ENCODE measurements around the gene F12. TPM values are rescaled to one million over a fixed set of nuclear protein-coding genes. Genes with fewer than 3 reads are reported as not detected.

F12 gene
- total RNA-seq, 1 experiment from 2014 or later, result 13.4 TPM

DNA sequence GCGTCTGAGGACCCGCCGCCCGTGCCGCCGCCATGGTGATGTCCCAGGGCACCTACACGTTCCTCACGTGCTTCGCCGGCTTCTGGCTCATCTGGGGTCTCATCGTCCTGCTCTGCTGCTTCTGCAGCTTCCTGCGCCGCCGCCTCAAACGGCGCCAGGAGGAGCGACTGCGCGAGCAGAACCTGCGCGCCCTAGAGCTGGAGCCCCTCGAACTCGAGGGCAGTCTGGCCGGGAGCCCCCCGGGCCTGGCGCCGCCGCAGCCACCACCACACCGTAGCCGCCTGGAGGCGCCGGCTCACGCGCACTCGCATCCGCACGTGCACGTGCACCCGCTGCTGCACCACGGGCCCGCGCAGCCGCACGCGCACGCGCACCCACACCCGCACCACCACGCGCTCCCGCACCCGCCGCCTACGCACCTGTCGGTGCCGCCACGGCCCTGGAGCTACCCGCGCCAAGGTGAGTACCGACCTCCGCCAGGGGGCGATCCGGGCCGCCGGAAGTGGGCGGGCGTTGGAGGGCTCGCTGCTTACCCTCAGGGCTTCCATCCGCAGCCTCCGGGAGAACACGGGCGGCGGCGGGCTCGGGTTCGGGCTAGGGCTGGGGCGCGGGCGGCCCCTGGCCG is 45.8 kb upstream of the F12 start:
- peak overlapping the region; percentile 80; the same call in 1 of the 2 replicates for H3K27ac ChIP-seq (ENCODE audit: low read length)
- no peaks in the 10 kb centered on the region for H3K27me3 ChIP-seq (ENCODE audit: control insufficient read depth, insufficient read depth, low read length)
- peaks cover 3% of the 10 kb centered on the region; the same call in 1 of the 2 replicates for H3K36me3 ChIP-seq (ENCODE audit: control insufficient read depth, insufficient read depth, low read length)
- DNase-seq (ENCODE audit: low read depth, low spot score), result peak; percentile 48
- peak overlapping the region; percentile 50 to 61 for H3K4me3 ChIP-seq (ENCODE audit: low read depth in 2 of 2, low read length in 2 of 2)
- peak; percentile 61 for ATAC-seq
- BruUV-seq (replicated peaks), result no TSS peak
- in situ Hi-C loops (cut with HindIII; ENCODE audit: low pct_unique_long_range_greater_than_20kb, low sequenced_read_pairs), result no loop called here
- ChIA-PET CTCF (interaction anchor here (0.5 to 3.3 kb wide), 8 partner anchors 29 to 402 kb away, joined by 3 to 29 read pairs (median 6); partner anchors contain the start of gene GRK6), POLR2A (interaction anchor here (0.5 to 0.6 kb wide), 2 partner anchors 86 to 1528 kb away, joined by 13 to 15 read pairs; no protein-coding TSS in a partner anchor)
- peaks cover 39% of the 10 kb centered on the region for H3K4me1 ChIP-seq (ENCODE audit: control insufficient read depth, insufficient read depth, low read length)
- intact Hi-C loops (cut with micrococcal nuclease; ENCODE audit: unreplicated experiment), result loop anchor here (10.0 kb wide), 1 partner anchor 140 kb away; the partner anchor contains the start of gene MXD3
- TF ChIP-seq POLR2AphosphoS5 (IDR thresholded peaks at IDR 0.05; ENCODE audit: low read depth, low read length), result no peak
- TF ChIP-seq, protein P1, sequence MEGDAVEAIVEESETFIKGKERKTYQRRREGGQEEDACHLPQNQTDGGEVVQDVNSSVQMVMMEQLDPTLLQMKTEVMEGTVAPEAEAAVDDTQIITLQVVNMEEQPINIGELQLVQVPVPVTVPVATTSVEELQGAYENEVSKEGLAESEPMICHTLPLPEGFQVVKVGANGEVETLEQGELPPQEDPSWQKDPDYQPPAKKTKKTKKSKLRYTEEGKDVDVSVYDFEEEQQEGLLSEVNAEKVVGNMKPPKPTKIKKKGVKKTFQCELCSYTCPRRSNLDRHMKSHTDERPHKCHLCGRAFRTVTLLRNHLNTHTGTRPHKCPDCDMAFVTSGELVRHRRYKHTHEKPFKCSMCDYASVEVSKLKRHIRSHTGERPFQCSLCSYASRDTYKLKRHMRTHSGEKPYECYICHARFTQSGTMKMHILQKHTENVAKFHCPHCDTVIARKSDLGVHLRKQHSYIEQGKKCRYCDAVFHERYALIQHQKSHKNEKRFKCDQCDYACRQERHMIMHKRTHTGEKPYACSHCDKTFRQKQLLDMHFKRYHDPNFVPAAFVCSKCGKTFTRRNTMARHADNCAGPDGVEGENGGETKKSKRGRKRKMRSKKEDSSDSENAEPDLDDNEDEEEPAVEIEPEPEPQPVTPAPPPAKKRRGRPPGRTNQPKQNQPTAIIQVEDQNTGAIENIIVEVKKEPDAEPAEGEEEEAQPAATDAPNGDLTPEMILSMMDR (IDR thresholded peaks at IDR 0.05), result peak; percentile 88
- TF ChIP-seq, protein P2, sequence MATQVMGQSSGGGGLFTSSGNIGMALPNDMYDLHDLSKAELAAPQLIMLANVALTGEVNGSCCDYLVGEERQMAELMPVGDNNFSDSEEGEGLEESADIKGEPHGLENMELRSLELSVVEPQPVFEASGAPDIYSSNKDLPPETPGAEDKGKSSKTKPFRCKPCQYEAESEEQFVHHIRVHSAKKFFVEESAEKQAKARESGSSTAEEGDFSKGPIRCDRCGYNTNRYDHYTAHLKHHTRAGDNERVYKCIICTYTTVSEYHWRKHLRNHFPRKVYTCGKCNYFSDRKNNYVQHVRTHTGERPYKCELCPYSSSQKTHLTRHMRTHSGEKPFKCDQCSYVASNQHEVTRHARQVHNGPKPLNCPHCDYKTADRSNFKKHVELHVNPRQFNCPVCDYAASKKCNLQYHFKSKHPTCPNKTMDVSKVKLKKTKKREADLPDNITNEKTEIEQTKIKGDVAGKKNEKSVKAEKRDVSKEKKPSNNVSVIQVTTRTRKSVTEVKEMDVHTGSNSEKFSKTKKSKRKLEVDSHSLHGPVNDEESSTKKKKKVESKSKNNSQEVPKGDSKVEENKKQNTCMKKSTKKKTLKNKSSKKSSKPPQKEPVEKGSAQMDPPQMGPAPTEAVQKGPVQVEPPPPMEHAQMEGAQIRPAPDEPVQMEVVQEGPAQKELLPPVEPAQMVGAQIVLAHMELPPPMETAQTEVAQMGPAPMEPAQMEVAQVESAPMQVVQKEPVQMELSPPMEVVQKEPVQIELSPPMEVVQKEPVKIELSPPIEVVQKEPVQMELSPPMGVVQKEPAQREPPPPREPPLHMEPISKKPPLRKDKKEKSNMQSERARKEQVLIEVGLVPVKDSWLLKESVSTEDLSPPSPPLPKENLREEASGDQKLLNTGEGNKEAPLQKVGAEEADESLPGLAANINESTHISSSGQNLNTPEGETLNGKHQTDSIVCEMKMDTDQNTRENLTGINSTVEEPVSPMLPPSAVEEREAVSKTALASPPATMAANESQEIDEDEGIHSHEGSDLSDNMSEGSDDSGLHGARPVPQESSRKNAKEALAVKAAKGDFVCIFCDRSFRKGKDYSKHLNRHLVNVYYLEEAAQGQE (IDR thresholded peaks at IDR 0.05; ENCODE audit: insufficient read depth in 1 of 2, low read depth in 2 of 2, low read length in 1 of 2), result no peak
- TF ChIP-seq SIN3A (IDR thresholded peaks at IDR 0.05; ENCODE audit: borderline replicate concordance, insufficient read depth, low read depth, low read length), result 0 out of 2 replicates have a peak, but pooled peaks have one; percentile 53
- no peaks in the 10 kb centered on the region for H3K9me3 ChIP-seq (ENCODE audit: control insufficient read depth, insufficient read depth, low read depth, low read length)

DNA sequence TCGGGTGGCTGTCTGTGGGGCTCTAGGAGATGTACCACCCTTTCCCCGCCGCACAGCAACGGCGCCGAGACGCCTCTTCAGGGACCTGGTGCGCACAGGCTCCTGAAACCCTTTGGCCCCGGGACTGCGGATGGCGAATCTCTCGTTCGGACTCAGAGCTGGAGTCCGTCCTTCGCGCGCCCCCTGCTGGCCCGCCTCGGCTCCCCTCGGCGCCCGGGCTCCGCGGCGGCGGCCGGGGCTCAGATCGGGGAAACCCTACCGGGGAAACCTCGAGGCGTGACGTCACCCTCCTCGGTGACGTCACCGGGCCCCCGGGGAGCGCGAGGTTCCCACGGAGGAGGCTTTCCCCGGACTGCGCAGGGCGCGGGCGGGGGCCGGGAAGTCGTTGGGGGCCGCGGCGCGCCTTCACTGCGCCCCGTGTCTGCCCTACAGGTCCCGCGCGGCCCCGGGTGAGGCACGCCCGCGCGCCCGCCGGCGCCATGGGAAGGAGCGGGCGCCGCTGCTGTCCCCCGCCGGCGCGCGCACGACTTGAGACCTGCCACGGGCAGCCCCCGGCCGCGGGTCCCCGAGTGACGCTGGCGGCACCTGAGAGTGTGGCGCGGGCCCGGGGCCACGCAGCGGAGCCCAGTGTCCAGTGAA is 45.2 kb upstream of the F12 start:
- intact Hi-C loops (cut with micrococcal nuclease; ENCODE audit: unreplicated experiment) (loop anchor here (10.0 kb wide), 1 partner anchor 140 kb away; the partner anchor contains the start of gene MXD3), in situ Hi-C loops (cut with HindIII; ENCODE audit: low pct_unique_long_range_greater_than_20kb, low sequenced_read_pairs) (no loop called here)
- peak overlapping the region; percentile 78; the same call in 1 of the 2 replicates for H3K27ac ChIP-seq (ENCODE audit: low read length)
- POLR2A ChIA-PET, result interaction anchor here (0.6 to 0.7 kb wide), 2 partner anchors 75 to 102 kb away, joined by 4 to 6 read pairs; no protein-coding TSS in a partner anchor
- H3K36me3 ChIP-seq (ENCODE audit: control insufficient read depth, insufficient read depth, low read length), result peaks cover 3% of the 10 kb centered on the region; the same call in 1 of the 2 replicates
- peak; percentile 57 for DNase-seq (ENCODE audit: low read depth, low spot score)
- no peaks in the 10 kb centered on the region for H3K27me3 ChIP-seq (ENCODE audit: control insufficient read depth, insufficient read depth, low read length)
- CTCF ChIA-PET, result interaction anchor here (0.6 to 3.3 kb wide), 8 partner anchors 14 to 287 kb away, joined by 3 to 29 read pairs (median 6); partner anchors contain the start of gene GRK6
- ATAC-seq, result peak; percentile 68
- no peaks in the 10 kb centered on the region for H3K9me3 ChIP-seq (ENCODE audit: control insufficient read depth, insufficient read depth, low read depth, low read length)
- TF ChIP-seq POLR2AphosphoS5 (IDR thresholded peaks at IDR 0.05; ENCODE audit: low read depth, low read length) (peak; percentile 72; the same call in 1 of the 2 replicates), SIN3A (IDR thresholded peaks at IDR 0.05; ENCODE audit: borderline replicate concordance, insufficient read depth, low read depth, low read length) (0 out of 2 replicates have a peak, but pooled peaks have one; percentile 72), TCF7L2 (IDR thresholded peaks at IDR 0.05; ENCODE audit: low read depth, low read length) (no peak)
- TF ChIP-seq, protein P1 (IDR thresholded peaks at IDR 0.05), result peak; percentile 95
- TF ChIP-seq, protein P2 (IDR thresholded peaks at IDR 0.05; ENCODE audit: insufficient read depth in 1 of 2, low read depth in 2 of 2, low read length in 1 of 2), result no peak; a peak in 1 of 4 replicates
- BruUV-seq (replicated peaks), result no TSS peak
- H3K4me3 ChIP-seq (ENCODE audit: low read depth in 2 of 2, low read length in 2 of 2), result peak overlapping the region; percentile 50 to 61
- H3K4me1 ChIP-seq (ENCODE audit: control insufficient read depth, insufficient read depth, low read length), result peaks cover 41% of the 10 kb centered on the region

Data from Panc1 (cell line).